Stimulated activated memory B cell treated with anti-CD40 and anti-IgM and Interleukin-4, amounts not matched to agents 10 μg/mL and 1 μg/mL and 100 μg/mL, for 72 hours (primary cell): Measurements from ENCODE around the gene CRLF3.
A peak's percentile ranks its signal among the peaks of the same experiment; 100 is the strongest.
"Not testable (repeated sequence)": the region's sequence is repeated elsewhere in the genome, so short reads cannot be mapped to it uniquely, and the experiment has no call there.

Source experiments
- ATAC-seq: fragments of 150-1000 bp; cut with Tn5 transposase; 2 replicates; pipeline ENCODE4 v1.10.0; 2021
- H3K27ac Mint-ChIP-seq: one replicate; pipeline ENCODE4 v1.8.0; 2022; ENCODE audit warnings: mild to moderate bottlenecking, mixed read lengths
- H3K27me3 Mint-ChIP-seq: one replicate; pipeline ENCODE4 v1.8.0; 2022; ENCODE audit warnings: mixed read lengths
- H3K36me3 Mint-ChIP-seq: one replicate; pipeline ENCODE4 v1.8.0; 2022; ENCODE audit warnings: mixed read lengths
- H3K4me1 Mint-ChIP-seq: one replicate; pipeline ENCODE4 v1.8.0; 2022; ENCODE audit warnings: mixed read lengths
- H3K4me3 Mint-ChIP-seq: one replicate; pipeline ENCODE4 v1.8.0; 2022; ENCODE audit warnings: mild to moderate bottlenecking, moderate library complexity, mixed read lengths
- H3K9me3 Mint-ChIP-seq: one replicate; pipeline ENCODE4 v1.8.0; 2022; ENCODE audit warnings: mixed read lengths

CRLF3 gene

GRCh38 chr17:30794372-30794771 is 30.1 kb downstream of the CRLF3 start:
- H3K36me3 Mint-ChIP-seq = peaks cover 47% of the 10 kb centered on the region
- H3K27ac Mint-ChIP-seq = no peak overlapping the region
- H3K9me3 Mint-ChIP-seq = no peaks in the 10 kb centered on the region
- no peak for ATAC-seq
- no peaks in the 10 kb centered on the region for H3K27me3 Mint-ChIP-seq
- H3K4me1 Mint-ChIP-seq = peaks cover 5% of the 10 kb centered on the region
- no peak overlapping the region for H3K4me3 Mint-ChIP-seq

- Mint-ChIP-seq H3K27ac (no peak overlapping the region), H3K9me3 (no peaks in the 10 kb centered on the region), H3K27me3 (no peaks in the 10 kb centered on the region), H3K4me3 (no peak overlapping the region), H3K4me1 (peaks cover 5% of the 10 kb centered on the region), H3K36me3 (peaks cover 53% of the 10 kb centered on the region)
- ATAC-seq = no peak
These were observed 31.1 kb downstream of the CRLF3 start for GRCh38 chr17:30793282-30793977.

DNA sequence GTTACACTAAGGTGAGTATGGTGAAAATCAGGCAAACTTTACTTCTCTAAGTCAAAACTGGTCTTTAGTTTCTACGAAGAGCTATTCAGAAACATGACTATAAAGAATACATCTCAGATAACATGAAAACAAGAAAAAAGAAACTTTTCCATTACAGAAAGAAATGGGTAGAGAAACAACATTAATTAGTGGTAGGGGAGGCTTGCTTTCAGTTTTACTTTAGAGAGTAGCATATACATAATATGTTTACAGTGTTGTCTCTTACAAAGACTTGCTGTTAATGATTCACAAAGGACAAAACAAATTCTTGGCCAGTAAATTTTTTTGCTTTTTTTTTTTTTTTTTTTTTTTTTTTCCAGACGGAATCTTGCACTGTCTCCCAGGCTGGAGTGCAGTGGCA is 34.2 kb downstream of the CRLF3 start:
- Mint-ChIP-seq H3K36me3 (peaks cover 40% of the 10 kb centered on the region), H3K9me3 (no peaks in the 10 kb centered on the region), H3K27me3 (no peaks in the 10 kb centered on the region), H3K27ac (peak overlapping the region; percentile 50), H3K4me3 (no peak overlapping the region), H3K4me1 (peaks cover 5% of the 10 kb centered on the region)
- no peak for ATAC-seq

DNA sequence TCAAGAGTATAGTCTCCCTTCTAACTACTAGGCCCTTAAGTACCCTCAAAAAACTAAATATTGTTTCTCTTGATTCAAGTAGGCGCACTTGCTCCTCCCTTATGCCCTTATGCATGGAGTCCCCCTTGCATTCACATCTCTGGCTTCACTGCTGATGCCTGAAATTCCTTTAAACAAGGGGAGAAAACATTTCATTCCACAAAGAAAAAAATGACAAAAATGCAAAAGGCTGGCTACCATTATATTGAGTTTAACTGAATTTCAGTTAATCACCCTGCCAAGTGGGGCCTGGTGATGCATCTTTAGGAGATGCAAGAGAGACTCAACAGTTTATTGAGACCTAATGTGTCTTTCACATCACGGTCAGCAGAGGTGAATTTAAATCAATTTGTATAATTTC is 35.6 kb downstream of the CRLF3 start:
- H3K9me3 Mint-ChIP-seq = no peaks in the 10 kb centered on the region
- ATAC-seq = no peak
- peaks cover 35% of the 10 kb centered on the region for H3K36me3 Mint-ChIP-seq
- no peak overlapping the region for H3K4me3 Mint-ChIP-seq
- H3K4me1 Mint-ChIP-seq = peaks cover 5% of the 10 kb centered on the region
- H3K27ac Mint-ChIP-seq = peak overlapping the region; percentile 50
- no peaks in the 10 kb centered on the region for H3K27me3 Mint-ChIP-seq

DNA sequence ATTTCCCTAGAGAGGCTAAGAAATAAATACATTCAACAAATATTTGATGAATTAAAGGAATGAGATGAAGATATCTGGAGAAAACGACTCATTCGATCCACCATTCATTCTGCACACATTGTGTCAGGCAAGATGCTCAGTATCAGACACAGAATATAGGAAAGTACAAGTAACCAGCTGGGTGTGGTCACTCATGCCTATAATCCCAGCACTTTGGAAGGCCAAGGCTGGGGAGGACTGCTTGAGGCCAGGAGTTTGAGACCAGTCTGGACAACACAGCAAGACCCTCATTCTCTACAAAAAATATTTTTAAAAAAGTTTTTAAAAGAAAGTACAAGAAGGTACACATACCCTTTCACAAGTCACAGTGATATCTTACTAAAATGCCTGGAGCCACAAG is 42.3 kb downstream of the CRLF3 start:
- Mint-ChIP-seq H3K9me3 (no peaks in the 10 kb centered on the region), H3K27ac (no peak overlapping the region), H3K27me3 (no peaks in the 10 kb centered on the region), H3K4me1 (no peaks in the 10 kb centered on the region), H3K36me3 (peaks cover 22% of the 10 kb centered on the region), H3K4me3 (no peak overlapping the region)
- no peak for ATAC-seq

DNA sequence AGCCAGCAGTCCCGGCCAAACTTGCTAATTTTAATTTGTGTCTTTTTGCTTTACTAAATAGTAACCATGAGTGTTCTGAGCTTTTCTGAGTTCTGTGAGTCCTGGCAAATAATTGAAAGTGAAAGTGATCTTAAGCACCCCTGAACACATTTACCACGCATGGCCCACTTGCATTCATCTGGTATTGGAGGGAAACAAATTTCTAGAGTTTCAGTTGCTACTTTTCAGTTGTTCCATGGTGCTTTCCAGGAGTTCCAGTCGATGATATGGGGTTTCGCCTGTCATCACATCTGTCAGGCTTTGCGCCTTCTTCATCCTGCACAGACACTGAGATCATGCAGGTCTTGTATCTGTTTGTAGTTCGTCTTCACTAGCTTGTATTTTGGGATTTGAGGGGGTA is 44.1 kb downstream of the CRLF3 start:
- Mint-ChIP-seq H3K36me3 (peaks cover 22% of the 10 kb centered on the region), H3K4me3 (no peak overlapping the region)

GRCh38 chr17:30768771-30769170 is 55.7 kb downstream of the CRLF3 start:
- not testable (repeated sequence) for H3K9me3 Mint-ChIP-seq, H3K27ac Mint-ChIP-seq, H3K4me3 Mint-ChIP-seq, H3K27me3 Mint-ChIP-seq, ATAC-seq, H3K4me1 Mint-ChIP-seq
- H3K36me3 Mint-ChIP-seq = peaks cover 23% of the 10 kb centered on the region

More for the DNA sequence above, 44.1 kb downstream of the CRLF3 start:
- H3K27me3 Mint-ChIP-seq = no peaks in the 10 kb centered on the region
- H3K27ac Mint-ChIP-seq = peak overlapping the region; percentile 5
- H3K4me1 Mint-ChIP-seq = no peaks in the 10 kb centered on the region
- ATAC-seq = no peak
- H3K9me3 Mint-ChIP-seq = no peaks in the 10 kb centered on the region

- H3K27ac Mint-ChIP-seq, H3K9me3 Mint-ChIP-seq, ATAC-seq, H3K27me3 Mint-ChIP-seq, H3K4me1 Mint-ChIP-seq, H3K4me3 Mint-ChIP-seq: not testable (repeated sequence)
- peaks cover 21% of the 10 kb centered on the region for H3K36me3 Mint-ChIP-seq
These were observed 56.7 kb downstream of the CRLF3 start for GRCh38 chr17:30767641-30768404.

DNA sequence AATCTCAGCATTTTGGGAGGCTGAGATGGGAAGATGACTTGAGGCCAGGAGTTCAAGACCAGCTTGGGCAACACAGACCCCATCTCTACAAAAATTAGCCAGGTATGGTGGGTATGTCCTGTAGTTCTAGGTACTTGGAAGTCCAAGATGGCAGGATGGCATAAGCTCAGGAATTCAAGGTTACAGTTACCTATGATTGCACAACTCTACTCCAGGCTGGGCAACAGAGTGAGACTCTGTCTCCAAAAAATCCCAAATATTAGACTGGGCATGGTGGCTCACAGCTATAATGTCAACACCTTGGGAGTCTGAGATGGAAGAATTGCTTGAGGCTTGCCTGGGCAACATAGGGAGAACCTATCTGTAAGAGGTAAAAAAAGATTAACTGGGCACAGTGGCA is 63.4 kb downstream of the CRLF3 start:
- H3K36me3 Mint-ChIP-seq = peaks cover 6% of the 10 kb centered on the region
- H3K4me3 Mint-ChIP-seq = no peak overlapping the region
- H3K9me3 Mint-ChIP-seq = no peaks in the 10 kb centered on the region
- no peak overlapping the region for H3K27ac Mint-ChIP-seq
- ATAC-seq = no peak
- no peaks in the 10 kb centered on the region for H3K4me1 Mint-ChIP-seq
- no peaks in the 10 kb centered on the region for H3K27me3 Mint-ChIP-seq

DNA sequence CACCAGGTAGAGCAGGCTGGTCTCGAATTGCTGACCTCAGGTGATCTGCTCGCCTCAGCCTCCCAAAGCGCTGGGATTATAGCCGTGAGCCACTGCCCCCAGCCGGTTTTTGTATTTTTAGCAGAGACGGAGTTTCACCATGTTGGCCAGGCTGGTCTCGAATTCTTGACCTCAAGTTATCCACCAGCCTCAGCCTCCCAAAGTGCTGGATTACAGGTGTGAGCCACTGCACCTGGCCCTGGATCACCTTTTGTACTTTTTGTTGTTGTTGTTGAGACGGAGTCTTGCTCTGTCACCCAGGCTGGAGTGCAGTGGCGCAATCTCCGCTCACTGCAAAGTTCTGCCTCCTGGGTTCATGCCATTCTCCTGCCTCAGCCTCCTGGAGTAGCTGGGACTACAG is 71.2 kb downstream of the CRLF3 start:
- not testable (repeated sequence) for H3K4me3 Mint-ChIP-seq, H3K4me1 Mint-ChIP-seq, H3K27me3 Mint-ChIP-seq, H3K27ac Mint-ChIP-seq, ATAC-seq, H3K9me3 Mint-ChIP-seq
- H3K36me3 Mint-ChIP-seq = peaks cover 15% of the 10 kb centered on the region

DNA sequence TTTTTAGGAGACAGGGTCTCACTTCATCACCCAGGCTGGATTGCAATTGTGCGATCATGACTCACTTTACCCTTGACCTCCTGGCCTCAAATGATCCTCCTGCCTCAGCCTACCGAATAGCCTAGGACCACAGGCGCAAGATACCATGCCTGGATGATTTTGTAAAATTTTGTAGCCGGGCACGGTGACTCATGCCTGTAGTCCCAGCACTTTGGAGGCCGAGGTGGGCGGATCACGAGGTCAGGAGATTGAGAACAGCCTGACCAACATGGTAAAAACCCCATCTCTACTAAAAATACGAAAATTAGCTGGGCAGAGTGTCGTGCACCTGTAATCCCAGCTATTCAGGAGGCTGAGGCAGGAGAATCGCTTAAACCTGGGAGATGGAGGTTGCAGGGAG is 73.5 kb downstream of the CRLF3 start:
- ATAC-seq, H3K9me3 Mint-ChIP-seq, H3K4me3 Mint-ChIP-seq, H3K27ac Mint-ChIP-seq, H3K4me1 Mint-ChIP-seq, H3K27me3 Mint-ChIP-seq: not testable (repeated sequence)
- peaks cover 28% of the 10 kb centered on the region for H3K36me3 Mint-ChIP-seq

GRCh38 chr17:30747621-30748020 is 76.9 kb downstream of the CRLF3 start:
- ATAC-seq, H3K4me3 Mint-ChIP-seq, H3K4me1 Mint-ChIP-seq, H3K27ac Mint-ChIP-seq, H3K9me3 Mint-ChIP-seq, H3K27me3 Mint-ChIP-seq: not testable (repeated sequence)
- peaks cover 28% of the 10 kb centered on the region for H3K36me3 Mint-ChIP-seq

GRCh38 chr17:30742669-30743068 is 81.8 kb downstream of the CRLF3 start:
- H3K27ac Mint-ChIP-seq, H3K4me3 Mint-ChIP-seq, H3K27me3 Mint-ChIP-seq, H3K4me1 Mint-ChIP-seq, ATAC-seq, H3K9me3 Mint-ChIP-seq: not testable (repeated sequence)
- peaks cover 23% of the 10 kb centered on the region for H3K36me3 Mint-ChIP-seq

DNA sequence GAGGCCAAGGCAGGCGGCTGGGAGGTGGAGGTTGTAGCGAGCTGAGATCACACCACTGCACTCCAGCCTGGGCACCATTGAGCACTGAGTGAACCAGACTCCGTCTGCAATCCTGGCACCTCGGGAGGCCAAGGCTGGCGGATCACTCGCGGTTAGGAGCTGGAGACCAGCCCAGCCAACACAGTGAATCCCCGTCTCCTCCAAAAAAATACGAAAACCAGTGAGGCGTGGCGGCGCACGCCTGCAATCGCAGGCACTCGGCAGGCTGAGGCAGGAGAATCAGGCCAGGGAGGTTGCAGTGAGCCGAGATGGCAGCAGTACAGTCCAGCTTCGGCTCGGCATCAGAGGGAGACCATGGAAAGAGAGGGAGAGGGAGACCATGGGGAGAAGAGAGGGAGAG is 88.1 kb downstream of the CRLF3 start:
- not testable (repeated sequence) for H3K27ac Mint-ChIP-seq, H3K4me3 Mint-ChIP-seq, H3K9me3 Mint-ChIP-seq, H3K27me3 Mint-ChIP-seq, ATAC-seq
- Mint-ChIP-seq H3K36me3 (peaks cover 30% of the 10 kb centered on the region), H3K4me1 (peaks cover 15% of the 10 kb centered on the region)

DNA sequence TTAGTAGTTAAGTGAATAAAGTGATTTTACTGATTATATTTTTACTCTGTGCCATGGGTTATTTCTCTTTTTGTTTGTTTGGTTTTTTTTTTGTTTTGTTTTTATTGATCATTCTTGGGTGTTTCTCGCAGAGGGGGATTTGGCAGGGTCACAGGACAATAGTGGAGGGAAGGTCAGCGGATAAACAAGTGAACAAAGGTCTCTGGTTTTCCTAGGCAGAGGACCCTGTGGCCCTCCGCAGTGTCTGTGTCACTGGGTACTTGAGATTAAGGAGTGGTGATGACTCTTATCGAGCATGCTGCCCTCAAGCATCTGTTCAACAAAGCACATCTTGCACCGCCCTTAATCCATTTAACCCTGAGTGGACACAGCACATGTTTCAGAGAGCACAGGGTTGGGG is 88.8 kb downstream of the CRLF3 start:
- not testable (repeated sequence) for ATAC-seq, H3K4me3 Mint-ChIP-seq, H3K27me3 Mint-ChIP-seq, H3K9me3 Mint-ChIP-seq, H3K27ac Mint-ChIP-seq
- Mint-ChIP-seq H3K36me3 (peaks cover 23% of the 10 kb centered on the region), H3K4me1 (peaks cover 17% of the 10 kb centered on the region)

GRCh38 chr17:30735206-30735605 is 89.3 kb downstream of the CRLF3 start:
- Mint-ChIP-seq H3K4me1 (peaks cover 21% of the 10 kb centered on the region), H3K36me3 (peaks cover 20% of the 10 kb centered on the region)
- not testable (repeated sequence) for H3K9me3 Mint-ChIP-seq, H3K27me3 Mint-ChIP-seq, H3K27ac Mint-ChIP-seq, H3K4me3 Mint-ChIP-seq, ATAC-seq
